ENCODE data around the gene OOSP4A. TPM values are rescaled to one million over a fixed set of nuclear protein-coding genes. Genes with fewer than 3 reads are reported as not detected.

OOSP4A gene
- total and polyA plus RNA-seq, 10 of the 15 experiments (the other 5 are each of a cell fraction or from before 2014, with no cell fraction given) = not detected

GRCh38 chr11:59967677-59968394 is 4.0 kb downstream of the OOSP4A start:
- H3K4me3 ChIP-seq = no peak overlapping the region
- no peaks in the 10 kb centered on the region; a peak in 1 of 4 replicates for H3K27me3 ChIP-seq (replicated peaks in 1 of 2; ENCODE audit: control insufficient read depth in 2 of 2, insufficient read depth in 2 of 2, low read length in 1 of 2)
- ChIA-PET CTCF (no interaction called here), POLR2A (no interaction called here), SMC1A (ENCODE audit: uncharacterized antibody, unreplicated experiment) (no interaction called here), RAD21 (ENCODE audit: unreplicated experiment) (no interaction called here)
- no peak overlapping the region for H3K9ac ChIP-seq (ENCODE audit: control insufficient read depth, insufficient read depth, low read length)
- no TSS peak for BruUV-seq (replicated peaks)
- no peak for ATAC-seq
- H2AFZ ChIP-seq (ENCODE audit: control insufficient read depth, low read depth, low read length) = no peak overlapping the region
- H3K4me2 ChIP-seq (ENCODE audit: control insufficient read depth, insufficient read depth) = no peak overlapping the region
- no peaks in the 10 kb centered on the region for H3K4me1 ChIP-seq (ENCODE audit: control insufficient read depth, insufficient read depth, low read length)
- intact Hi-C loops (cut with micrococcal nuclease; ENCODE audit: unreplicated experiment) = no loop called here
- no peak for FAIRE-seq
- no peaks in the 10 kb centered on the region for H3K79me2 ChIP-seq (ENCODE audit: control insufficient read depth, insufficient read depth, low read length)
- H3K9me3 ChIP-seq (replicated peaks; ENCODE audit: control insufficient read depth, insufficient read depth, low read length) = no peaks in the 10 kb centered on the region
- TF ChIP-seq RAD51 (IDR thresholded peaks at IDR 0.05) (no peak), SREBF1 (IDR thresholded peaks at IDR 0.05; ENCODE audit: low read length) (no peak), USF1 (IDR thresholded peaks at IDR 0.05; ENCODE audit: borderline replicate concordance, extremely low read length, insufficient read depth, low read depth, low read length) (no peak), REST (IDR thresholded peaks at IDR 0.05; ENCODE audit: low read depth, low read length) (no peak), ZBTB40 (IDR thresholded peaks at IDR 0.05; ENCODE audit: borderline replicate concordance) (no peak), RAD21 (IDR thresholded peaks at IDR 0.05; ENCODE audit: insufficient read depth, low read depth, low read length) (no peak), ZBTB33 (IDR thresholded peaks at IDR 0.05) (no peak)
- WGBS (ENCODE audit: insufficient coverage, insufficient replicate concordance, low lambda C conversion rate, missing lambda C conversion rate) = 7% methylated on average over 3 of the region's 3 CpGs
- no peak for DNase-seq (ENCODE audit: low read depth, low spot score)
- no peak overlapping the region for H3K27ac ChIP-seq (ENCODE audit: control insufficient read depth, insufficient read depth)
- in situ Hi-C loops (cut with MboI) = no loop called here
- H4K20me1 ChIP-seq (ENCODE audit: control insufficient read depth, insufficient read depth) = no peaks in the 10 kb centered on the region
- no peaks in the 10 kb centered on the region for H3K36me3 ChIP-seq (ENCODE audit: control insufficient read depth in 2 of 2, insufficient read depth in 2 of 2, low read length in 1 of 2)

All from GM12878 (cell line).